Dermis microvascular lymphatic vessel endothelial cell (primary cell): Measurements from ENCODE around the gene LCE2A. TPM values are rescaled to one million over a fixed set of nuclear protein-coding genes. Genes with fewer than 3 reads are reported as not detected.

Experiments
- DNase-seq, 2 donors: peaks; one replicate each; pipeline versions ENCODE4 v3.0.0 to v3.0.0-alpha.2; 2010; ENCODE audit warnings: low read depth in 2 of 2
- total RNA-seq: library from RNA; depleted of rRNA; stranded (reverse); fragments of >200 nt; gene quantifications from 2 replicates; pipeline ENCODE4 v1.2.1, GENCODE V29; 2014

Gene LCE2A
- total RNA-seq, 1 donor from 2014 or later: not detected

DNA sequence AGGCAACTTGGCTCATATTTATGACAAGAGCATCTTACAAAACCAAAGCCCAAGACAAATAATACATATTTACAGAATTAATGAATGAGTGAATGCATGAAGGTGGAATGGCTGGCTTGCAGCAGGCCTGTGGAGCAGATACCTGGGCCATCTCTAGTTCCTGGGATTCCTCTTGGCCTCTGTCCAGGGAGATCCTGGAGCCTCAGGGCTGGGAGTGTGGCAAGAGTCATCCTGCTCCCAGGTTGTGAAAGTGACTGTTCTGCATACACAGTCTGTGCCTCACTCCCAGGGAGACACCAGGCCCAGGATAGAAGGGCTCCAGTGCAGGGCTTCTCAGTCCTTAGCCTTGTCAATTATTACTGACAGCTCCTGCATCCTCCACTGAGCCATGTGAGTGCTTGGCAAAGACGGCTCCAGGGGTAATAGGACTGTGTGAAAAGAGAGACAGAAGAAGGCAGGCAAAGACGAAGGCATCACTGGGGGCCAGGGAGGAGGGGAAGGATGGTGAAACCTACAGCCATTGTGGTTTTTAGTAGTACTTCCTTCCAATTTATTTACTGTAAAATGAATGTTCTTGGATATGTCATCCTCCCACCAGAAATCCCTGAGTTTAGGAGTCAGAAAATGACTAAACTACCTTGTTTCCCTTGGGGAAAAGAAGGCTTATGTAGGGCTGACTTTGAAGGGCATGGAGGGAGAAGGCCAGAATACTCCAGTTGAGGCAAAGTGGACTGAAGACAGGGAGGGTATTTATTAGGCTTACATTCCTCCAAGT is 45.4 kb downstream of the LCE2A start:
- DNase-seq: no peak

DNA sequence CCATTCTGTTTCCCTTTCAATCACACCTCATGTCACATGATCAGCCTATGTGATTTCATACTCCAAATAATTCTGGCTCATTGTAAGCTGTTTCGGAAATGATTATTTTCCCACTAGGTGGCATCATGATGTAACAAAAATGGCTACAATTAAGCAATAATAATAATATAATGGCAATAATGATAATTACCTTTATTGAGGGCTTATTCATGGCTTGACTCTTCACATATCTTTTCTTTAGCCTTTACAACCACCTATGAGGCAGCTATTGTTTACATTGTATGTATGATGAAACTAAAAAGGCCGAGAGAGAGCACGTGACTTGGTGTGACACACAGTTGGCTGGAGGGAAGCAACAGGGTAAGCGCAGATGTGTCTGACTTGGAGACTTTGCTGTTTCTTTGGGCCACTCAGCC is 47.2 kb downstream of the LCE2A start:
- DNase-seq: peak in 1 of 2 donors; percentile 10

DNA sequence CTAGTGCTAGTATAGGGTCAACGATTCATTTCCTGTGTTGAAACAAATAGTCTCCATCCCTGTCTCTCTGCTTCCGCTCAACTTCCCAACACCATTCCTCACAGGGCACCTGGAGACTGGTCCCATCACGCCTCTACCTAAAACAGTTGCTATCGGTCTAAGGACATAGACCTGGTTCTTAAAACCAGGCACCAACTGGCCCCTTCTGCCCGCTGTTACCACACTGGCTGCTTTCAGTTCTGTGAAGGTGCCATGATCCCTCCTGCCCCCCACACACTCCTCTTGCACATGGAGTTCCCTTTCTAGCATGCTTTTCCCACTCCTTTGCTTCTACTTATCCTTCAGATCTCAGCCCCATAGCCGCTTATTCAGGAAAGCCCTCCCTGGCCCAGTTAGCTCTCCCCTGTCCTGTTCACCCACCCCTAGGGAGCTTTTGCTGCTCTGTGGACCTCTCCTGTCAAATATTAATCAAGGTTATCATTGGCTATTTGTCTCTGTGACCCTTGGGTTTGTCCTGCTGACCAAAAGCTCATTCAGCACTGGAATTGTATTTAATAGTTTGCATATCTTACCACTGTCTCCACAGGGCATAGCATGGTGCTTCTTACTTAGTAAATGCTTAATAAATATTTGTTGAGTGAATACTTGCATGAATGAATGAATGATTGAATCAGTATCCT is 47.8 kb downstream of the LCE2A start:
- DNase-seq: no peak

DNA sequence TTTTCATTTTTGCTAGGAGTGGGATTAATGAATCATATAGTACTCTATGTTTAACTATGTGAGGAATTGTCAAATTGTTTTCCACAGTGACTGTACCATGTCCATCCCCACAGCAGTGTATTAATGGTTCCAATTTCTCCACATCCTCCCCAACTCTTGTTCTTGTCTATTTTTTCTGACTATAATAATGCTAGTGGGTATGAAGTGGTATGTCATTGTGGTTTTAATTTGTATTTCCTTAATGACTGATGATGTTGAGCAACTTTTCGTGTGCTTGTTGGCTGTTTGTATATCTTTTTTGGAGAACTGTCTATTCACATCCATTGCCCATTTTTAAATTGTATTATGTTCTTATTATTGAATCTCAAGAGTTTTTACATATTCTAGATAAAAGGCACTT is 49.7 kb downstream of the LCE2A start:
- no peak for DNase-seq

Other genes starting within 250 kb of the LCE2A start
- gene LCE5A, start 187.5 kb upstream of the LCE2A start, total RNA-seq: not detected in 2 replicates
- not detected in 2 replicates for gene CRCT1, start 183.9 kb upstream of the LCE2A start, total RNA-seq
- gene LCE3E, start 131.6 kb upstream of the LCE2A start, total RNA-seq: not detected in 2 replicates
- gene LCE3D, start 117.8 kb upstream of the LCE2A start, total RNA-seq: not detected in 2 replicates
- not detected in 2 replicates for gene LCE3C, start 98.1 kb upstream of the LCE2A start, total RNA-seq
- not detected in 2 replicates for gene LCE3B, start 84.5 kb upstream of the LCE2A start, total RNA-seq
- gene LCE3A, start 75.2 kb upstream of the LCE2A start, total RNA-seq: not detected in 2 replicates
- gene LCE2D, start 35.0 kb upstream of the LCE2A start, total RNA-seq: not detected in 2 replicates
- gene LCE2C, start 23.1 kb upstream of the LCE2A start, total RNA-seq: not detected in 2 replicates
- not detected in 2 replicates for gene LCE2B, start 12.2 kb upstream of the LCE2A start, total RNA-seq
- gene LCE4A, start 9.8 kb downstream of the LCE2A start, total RNA-seq: not detected in 2 replicates
- not detected in 2 replicates for gene KPRP, start 59.7 kb downstream of the LCE2A start, total RNA-seq
- gene LCE1F, start 76.8 kb downstream of the LCE2A start, total RNA-seq: not detected in 2 replicates
- not detected in 2 replicates for gene LCE1E, start 87.9 kb downstream of the LCE2A start, total RNA-seq
- gene LCE1D, start 98.4 kb downstream of the LCE2A start, total RNA-seq: not detected in 2 replicates
- gene LCE1C, start 108.3 kb downstream of the LCE2A start, total RNA-seq: not detected in 2 replicates
- gene LCE1B, start 113.6 kb downstream of the LCE2A start, total RNA-seq: not detected in 2 replicates
- not detected in 2 replicates for gene LCE1A, start 129.1 kb downstream of the LCE2A start, total RNA-seq
- gene LCE6A, start 144.5 kb downstream of the LCE2A start, total RNA-seq: not detected in 2 replicates
- gene LCE7A, start 161.7 kb downstream of the LCE2A start, total RNA-seq: not detected in 2 replicates
- gene SMCP, start 180.0 kb downstream of the LCE2A start, total RNA-seq: not detected in 2 replicates
- not detected in 2 replicates for gene IVL, start 210.2 kb downstream of the LCE2A start, total RNA-seq
- not detected in 2 replicates for gene SPRR5, start 248.9 kb downstream of the LCE2A start, total RNA-seq